GM18867 (cell line): ENCODE measurements around the gene DDB1.

Experiments
- ATAC-seq: cut with Tn5 transposase; IDR thresholded peaks from one replicate; pipeline ENCODE4 v1.9.1; 2021; ENCODE audit warnings: mild to moderate bottlenecking, moderate library complexity; ENCODE audit not compliant: unreplicated experiment

Gene DDB1

DNA sequence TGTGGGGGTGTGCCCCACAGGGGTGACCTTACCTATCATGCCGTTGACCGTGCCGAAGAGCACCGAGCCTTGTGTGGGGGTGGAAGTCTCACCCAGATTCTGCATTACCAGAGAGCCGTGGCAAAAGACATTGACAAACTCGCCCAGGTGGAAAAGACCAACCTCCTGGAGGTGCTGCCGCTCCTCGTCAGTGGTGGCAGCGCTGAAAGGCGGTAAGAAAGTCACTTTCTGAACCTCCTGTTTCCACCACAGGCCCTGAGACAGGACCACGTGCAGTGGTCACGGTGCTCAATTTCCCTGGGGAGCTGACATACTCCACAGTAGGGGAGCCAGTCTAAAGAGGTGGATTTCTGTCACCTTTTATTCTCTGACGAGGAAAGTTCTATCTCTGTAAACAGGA lies 30.4 kb downstream of the DDB1 start:
- no peak for ATAC-seq

- no peak for ATAC-seq
Measured at GRCh38 chr11:61298663-61299244, 34.2 kb downstream of the DDB1 start.

GRCh38 chr11:61297746-61298145 lies 35.2 kb downstream of the DDB1 start:
- no peak for ATAC-seq

DNA sequence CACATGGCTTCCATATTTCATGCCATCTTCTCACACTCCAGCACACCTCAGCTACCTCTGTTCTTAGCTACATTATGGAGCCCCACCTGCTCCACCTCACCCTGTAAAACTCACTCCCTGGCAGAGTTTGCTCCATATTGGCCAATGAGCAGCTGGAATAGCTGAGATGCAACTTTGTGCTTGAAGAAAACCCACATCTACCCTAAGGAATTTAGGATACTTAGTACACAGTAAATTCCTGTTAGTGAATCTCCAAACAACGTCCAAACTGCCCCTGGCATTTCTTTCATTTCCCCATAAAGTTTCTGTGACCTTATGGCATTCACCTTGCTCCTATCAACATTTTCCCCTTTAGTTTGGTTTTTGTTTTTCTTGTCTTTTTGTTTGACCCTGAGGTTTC lies 35.6 kb downstream of the DDB1 start:
- no peak for ATAC-seq

DNA sequence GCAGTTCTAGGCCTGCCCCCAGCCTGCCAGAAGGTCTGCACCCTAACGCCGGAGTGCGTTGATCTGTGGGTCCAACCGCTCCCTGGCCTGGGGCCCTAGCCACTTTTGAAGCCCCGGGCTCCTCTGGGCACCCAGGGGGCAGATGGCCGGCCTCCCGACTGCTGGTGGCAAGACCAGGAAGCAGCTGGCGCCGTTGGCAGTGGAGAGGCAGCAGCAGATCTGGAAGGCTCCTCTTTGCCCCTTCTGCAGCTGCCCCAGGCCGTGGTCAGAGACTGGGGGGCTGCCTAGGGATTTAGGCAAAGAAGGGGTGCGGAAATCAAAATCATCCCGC lies 37.3 kb downstream of the DDB1 start:
- ATAC-seq, result no peak

- peak; percentile 76 for ATAC-seq
Measured at GRCh38 chr11:61294717-61295595, 37.9 kb downstream of the DDB1 start, which contains the start of gene VWCE. VWCE (minus strand) TSS chr11:61295316; CDS start chr11:61295037, 279 bp downstream.

DNA sequence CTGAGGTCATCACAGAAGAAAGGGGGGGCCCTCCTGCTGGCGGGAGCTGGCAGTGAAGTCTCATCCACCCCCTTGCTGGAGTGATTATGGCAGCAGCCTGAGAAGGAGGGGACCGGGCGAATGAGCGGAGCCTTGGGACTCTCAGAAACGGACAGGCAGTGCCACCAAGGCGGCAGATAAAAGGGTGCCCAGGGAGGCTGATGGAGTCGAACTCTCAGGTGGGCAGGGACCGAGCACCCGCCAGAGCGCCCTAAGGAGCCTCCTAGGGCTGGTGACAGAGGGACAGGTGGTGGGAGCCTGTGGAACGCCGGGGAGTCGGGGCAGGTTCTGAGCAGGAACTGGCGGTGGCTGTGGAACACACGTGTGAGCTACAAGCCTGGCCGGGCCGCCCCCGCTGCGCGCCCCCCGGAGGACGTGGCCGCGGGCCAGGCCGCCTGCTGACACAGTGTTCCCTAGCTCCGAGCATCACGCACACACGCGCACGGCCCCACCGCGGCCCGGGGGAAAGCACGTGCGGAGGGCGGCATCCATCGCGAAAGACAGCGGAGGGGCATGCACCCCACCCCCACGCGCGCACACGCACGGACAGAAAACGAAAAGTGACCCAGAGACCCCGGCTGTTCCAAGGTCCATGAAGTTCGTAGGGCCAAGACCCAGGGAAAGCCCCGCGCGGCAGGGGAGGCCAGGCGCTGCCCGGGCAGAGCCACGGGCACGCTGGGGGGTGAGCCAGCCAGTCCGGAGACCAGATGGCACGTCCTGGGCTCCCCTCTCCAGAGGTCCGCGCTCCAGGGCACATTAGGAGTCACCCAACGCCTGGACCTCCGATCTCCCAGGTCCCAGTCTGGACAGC lies 38.8 kb downstream of the DDB1 start:
- peak; percentile 33 for ATAC-seq

DNA sequence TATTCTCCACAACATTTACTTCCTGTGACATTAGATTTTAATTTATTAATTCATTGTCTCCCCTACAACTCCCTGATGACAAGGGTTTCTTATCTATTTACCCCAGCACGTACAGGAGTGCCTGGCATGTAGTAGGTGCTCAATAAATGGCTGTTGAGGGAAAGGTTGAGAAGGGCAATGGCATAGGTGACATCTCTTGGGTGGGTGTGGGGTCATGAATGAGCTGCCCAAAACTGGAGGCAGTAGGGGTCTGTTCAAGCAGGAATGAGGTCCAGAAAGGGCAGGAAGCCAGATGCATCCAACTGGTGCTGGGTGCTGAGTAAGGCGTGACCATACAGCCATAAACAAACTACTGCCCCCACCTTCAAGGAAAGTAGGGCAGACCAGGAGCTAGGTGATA lies 40.5 kb downstream of the DDB1 start:
- ATAC-seq, result no peak

GRCh38 chr11:61290905-61291690 lies 41.8 kb downstream of the DDB1 start:
- no peak for ATAC-seq

GRCh38 chr11:61287338-61287977 lies 45.4 kb downstream of the DDB1 start:
- ATAC-seq, result no peak

- ATAC-seq, result no peak
Measured at GRCh38 chr11:61283613-61284012, 49.3 kb downstream of the DDB1 start.

GRCh38 chr11:61281581-61282250 lies 51.2 kb downstream of the DDB1 start:
- ATAC-seq, result no peak

- no peak for ATAC-seq
Measured at GRCh38 chr11:61280883-61281580, 51.9 kb downstream of the DDB1 start.

- ATAC-seq, result no peak
Measured at GRCh38 chr11:61279934-61280659, 52.8 kb downstream of the DDB1 start.

DNA sequence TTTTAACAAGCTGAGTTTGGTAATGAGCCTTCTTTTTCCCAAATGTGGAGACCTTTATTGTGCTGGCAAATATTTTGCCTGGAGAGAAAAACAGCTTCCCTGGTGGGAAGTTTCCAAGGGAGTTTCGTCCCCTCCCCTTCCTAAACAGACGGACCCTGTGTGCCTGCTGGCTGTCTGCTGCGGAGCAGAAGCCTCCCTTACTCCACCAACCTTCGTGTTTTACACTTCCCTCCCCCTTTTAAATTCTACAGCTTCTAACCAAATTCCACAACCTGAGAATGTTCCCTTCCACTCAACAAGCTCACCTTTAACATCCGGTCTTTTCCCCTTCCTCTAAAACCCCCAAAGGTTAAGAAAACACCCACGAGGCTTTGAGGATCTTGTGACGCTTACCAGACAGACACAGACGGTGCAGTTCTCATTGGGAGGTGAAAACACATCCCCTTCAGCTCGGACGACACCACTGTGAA lies 54.9 kb downstream of the DDB1 start:
- no peak for ATAC-seq

DNA sequence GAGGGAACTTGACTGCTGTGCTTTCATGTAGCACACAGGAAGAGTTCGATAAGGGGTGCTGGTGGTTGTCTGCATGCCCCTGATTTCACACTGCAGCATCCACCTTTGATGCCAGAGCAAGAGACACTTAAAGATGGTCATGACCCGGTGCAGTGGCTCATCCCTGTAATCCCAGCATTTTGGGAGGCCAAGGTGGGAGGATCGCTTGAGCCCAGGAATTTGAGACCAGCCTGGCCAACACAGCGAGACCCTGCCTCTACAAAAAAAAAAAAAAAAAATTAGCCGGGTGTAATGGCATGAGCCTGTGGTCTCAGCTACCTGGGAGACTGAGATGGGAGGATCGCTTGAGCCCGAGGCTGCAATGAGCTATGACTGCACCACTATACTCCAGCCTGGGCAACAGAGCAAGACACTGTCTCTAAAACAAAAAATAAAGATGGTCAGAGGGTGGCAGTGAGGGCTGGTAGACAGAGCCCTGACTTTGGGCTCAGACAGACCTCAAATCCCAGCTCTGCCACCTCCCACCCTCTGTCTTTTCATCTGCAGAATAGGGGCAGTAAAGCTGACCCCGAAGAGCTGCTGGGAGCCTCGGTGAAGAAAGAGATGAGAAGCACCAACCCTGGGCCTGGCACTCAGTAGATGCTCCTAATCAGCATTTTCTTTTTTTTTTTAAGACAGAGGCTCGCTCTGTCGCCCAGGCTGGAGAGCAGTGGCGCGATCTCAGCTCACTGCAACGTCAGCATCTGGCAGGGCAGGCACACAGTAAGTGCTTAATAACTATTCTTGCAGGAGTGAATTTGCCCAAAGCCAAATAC lies 55.5 kb downstream of the DDB1 start:
- no peak for ATAC-seq

DNA sequence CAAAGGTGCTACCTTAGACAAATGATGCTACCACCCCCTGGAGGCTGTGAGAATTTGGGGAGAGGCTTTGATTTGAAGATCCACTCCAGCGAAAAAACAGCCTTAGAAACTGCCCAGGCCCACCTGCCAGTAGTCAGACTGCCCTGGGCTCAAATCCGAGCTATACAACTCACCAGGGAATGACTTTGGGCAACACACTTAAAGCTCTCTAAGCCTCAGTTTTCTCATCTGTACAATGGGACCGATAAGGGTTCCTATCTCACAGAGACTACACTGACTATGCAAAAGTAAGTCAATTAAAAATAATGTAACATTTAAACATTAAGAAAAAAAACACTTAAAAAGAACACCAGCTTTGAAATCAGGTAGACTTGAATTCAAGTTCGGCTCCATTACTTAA lies 57.7 kb downstream of the DDB1 start:
- ATAC-seq, result no peak

GRCh38 chr11:61274084-61274483 lies 58.8 kb downstream of the DDB1 start:
- no peak for ATAC-seq
